Measurements from ENCODE around the gene KHDC4.
"Not testable (repeated sequence)": the region's sequence is repeated elsewhere in the genome, so short reads cannot be mapped to it uniquely, and the experiment has no call there.

KHDC4 gene

GRCh38 chr1:155942578-155943141 is 8.4 kb upstream of the KHDC4 start:
- no peak for FAIRE-seq
- DNase-seq (ENCODE audit: insufficient read length, low spot score) = no peak

- DNase-seq (ENCODE audit: insufficient read length, low spot score) = no peak
- FAIRE-seq = no peak
These were observed 7.8 kb upstream of the KHDC4 start for GRCh38 chr1:155941845-155942531.

- no peak for DNase-seq (ENCODE audit: insufficient read length, low spot score)
- FAIRE-seq = no peak
These were observed 7.0 kb upstream of the KHDC4 start, which contains the start of gene RXFP4 for GRCh38 chr1:155940993-155941844. TSS of gene RXFP4 (plus strand) at chr1:155941638. CDS start at chr1:155941710, 72 bp downstream.

- DNase-seq (ENCODE audit: insufficient read length, low spot score) = no peak
- no peak for FAIRE-seq
These were observed 6.3 kb upstream of the KHDC4 start for GRCh38 chr1:155940482-155940992.

- peak; percentile 36 for DNase-seq (ENCODE audit: insufficient read length, low spot score)
- peak; percentile 89 for FAIRE-seq
These were observed 4.0 kb upstream of the KHDC4 start for GRCh38 chr1:155938220-155938627.

GRCh38 chr1:155934936-155935590 is 850 bp upstream of the KHDC4 start:
- FAIRE-seq (no peak), DNase-seq (ENCODE audit: insufficient read length, low spot score) (no peak)

- no peak for DNase-seq (ENCODE audit: insufficient read length, low spot score)
These were observed 569 bp downstream of the KHDC4 start for GRCh38 chr1:155933591-155934096.

GRCh38 chr1:155932487-155932886 is 1.7 kb downstream of the KHDC4 start:
- DNase-seq (ENCODE audit: insufficient read length, low spot score) = no peak
- no peak for FAIRE-seq

More at GRCh38 chr1:155933591-155934096, 569 bp downstream of the KHDC4 start:
- no peak for FAIRE-seq

- FAIRE-seq (no peak), DNase-seq (ENCODE audit: insufficient read length, low spot score) (no peak)
These were observed 2.1 kb downstream of the KHDC4 start for GRCh38 chr1:155932081-155932480.

GRCh38 chr1:155931332-155932038 is 2.7 kb downstream of the KHDC4 start:
- FAIRE-seq (no peak), DNase-seq (ENCODE audit: insufficient read length, low spot score) (no peak)

GRCh38 chr1:155930725-155931124 is 3.5 kb downstream of the KHDC4 start:
- not testable (repeated sequence) for FAIRE-seq; DNase-seq (ENCODE audit: insufficient read length, low spot score)

GRCh38 chr1:155929057-155929456 is 5.2 kb downstream of the KHDC4 start:
- FAIRE-seq (no peak), DNase-seq (ENCODE audit: insufficient read length, low spot score) (no peak)

- DNase-seq (ENCODE audit: insufficient read length, low spot score) (no peak), FAIRE-seq (no peak)
These were observed 8.7 kb downstream of the KHDC4 start for GRCh38 chr1:155925506-155925905.

- DNase-seq (ENCODE audit: insufficient read length, low spot score) (no peak), FAIRE-seq (no peak)
These were observed 13.5 kb downstream of the KHDC4 start for GRCh38 chr1:155920717-155921116.

GRCh38 chr1:155919801-155920200 is 14.4 kb downstream of the KHDC4 start:
- no peak for FAIRE-seq
- no peak for DNase-seq (ENCODE audit: insufficient read length, low spot score)

GRCh38 chr1:155918660-155919059 is 15.6 kb downstream of the KHDC4 start:
- FAIRE-seq (no peak), DNase-seq (ENCODE audit: insufficient read length, low spot score) (no peak)

- DNase-seq (ENCODE audit: insufficient read length, low spot score) (no peak), FAIRE-seq (no peak)
These were observed 20.1 kb downstream of the KHDC4 start for GRCh38 chr1:155913969-155914757.

GRCh38 chr1:155912056-155912536 is 22.1 kb downstream of the KHDC4 start:
- no peak for FAIRE-seq
- DNase-seq (ENCODE audit: insufficient read length, low spot score) = no peak

Measured in GM19239 (cell line).